ENCODE results near the gene RAB40C. TPM values are rescaled to one million over a fixed set of nuclear protein-coding genes. Genes with fewer than 3 reads are reported as not detected.

The RAB40C gene
- total and polyA plus RNA-seq, 4 donors, result 25.1 to 58.9 (median 43.9) TPM

DNA sequence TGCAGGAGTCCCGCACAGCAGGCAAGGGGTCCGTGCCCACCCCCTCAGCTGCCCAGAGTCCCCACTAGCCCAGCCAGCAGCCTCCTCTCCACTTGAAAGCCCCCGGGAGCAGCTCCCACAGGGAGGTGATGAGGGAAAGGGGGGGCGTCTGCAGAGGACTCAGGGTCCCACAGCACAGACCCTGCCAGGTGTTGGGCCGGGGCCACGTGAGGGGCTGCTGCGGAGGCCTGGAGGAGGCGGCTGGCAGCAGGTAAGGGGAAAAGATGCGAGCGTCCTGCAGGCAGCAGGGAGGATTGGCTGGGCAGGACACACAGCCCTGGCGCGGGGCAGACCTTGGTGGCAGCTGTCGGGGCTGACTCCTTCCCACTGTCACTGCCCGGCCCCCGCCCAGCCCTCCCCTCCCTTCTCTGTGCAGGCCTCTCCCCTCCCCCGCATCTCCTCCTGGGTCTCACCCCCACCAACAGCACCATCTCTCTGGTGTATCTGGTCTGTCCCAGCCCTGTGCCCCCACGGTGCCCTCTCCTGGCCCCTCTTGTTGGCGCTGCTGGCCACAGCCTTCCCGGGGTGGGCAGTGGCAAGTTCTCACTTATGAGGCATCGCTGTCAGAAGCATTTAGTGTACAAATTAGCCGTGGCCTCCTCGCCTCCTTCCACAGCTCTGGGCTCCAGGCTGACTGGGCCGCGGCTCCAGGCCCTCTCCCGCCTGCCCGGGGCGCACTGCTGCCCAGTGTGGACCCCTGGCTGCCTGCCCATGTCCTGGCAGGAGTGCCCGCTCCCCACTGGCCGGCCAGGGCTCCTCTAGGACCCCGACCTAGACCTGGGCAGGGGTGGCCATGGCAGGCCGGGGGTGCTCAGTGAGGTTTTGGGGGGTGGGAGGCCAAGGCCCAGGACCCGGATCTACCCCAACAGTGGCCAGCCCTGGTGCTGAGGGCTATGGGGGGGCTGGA, 34.1 kb upstream of the RAB40C start:
- ATAC-seq (ENCODE audit: insufficient read depth, low FRiP score), result no peak
- no peaks in the 10 kb centered on the region for H3K9me3 ChIP-seq (ENCODE audit: control insufficient read depth in 4 of 4, insufficient read depth in 3 of 4, low read length in 3 of 4)
- H3K4me1 ChIP-seq (ENCODE audit: control insufficient read depth in 5 of 5, insufficient read depth in 5 of 5, low read length in 5 of 5), result peaks cover 0 to 7% (median 0%) of the 10 kb centered on the region in 5 donors
- no peak for DNase-seq
- TF ChIP-seq, protein P1, sequence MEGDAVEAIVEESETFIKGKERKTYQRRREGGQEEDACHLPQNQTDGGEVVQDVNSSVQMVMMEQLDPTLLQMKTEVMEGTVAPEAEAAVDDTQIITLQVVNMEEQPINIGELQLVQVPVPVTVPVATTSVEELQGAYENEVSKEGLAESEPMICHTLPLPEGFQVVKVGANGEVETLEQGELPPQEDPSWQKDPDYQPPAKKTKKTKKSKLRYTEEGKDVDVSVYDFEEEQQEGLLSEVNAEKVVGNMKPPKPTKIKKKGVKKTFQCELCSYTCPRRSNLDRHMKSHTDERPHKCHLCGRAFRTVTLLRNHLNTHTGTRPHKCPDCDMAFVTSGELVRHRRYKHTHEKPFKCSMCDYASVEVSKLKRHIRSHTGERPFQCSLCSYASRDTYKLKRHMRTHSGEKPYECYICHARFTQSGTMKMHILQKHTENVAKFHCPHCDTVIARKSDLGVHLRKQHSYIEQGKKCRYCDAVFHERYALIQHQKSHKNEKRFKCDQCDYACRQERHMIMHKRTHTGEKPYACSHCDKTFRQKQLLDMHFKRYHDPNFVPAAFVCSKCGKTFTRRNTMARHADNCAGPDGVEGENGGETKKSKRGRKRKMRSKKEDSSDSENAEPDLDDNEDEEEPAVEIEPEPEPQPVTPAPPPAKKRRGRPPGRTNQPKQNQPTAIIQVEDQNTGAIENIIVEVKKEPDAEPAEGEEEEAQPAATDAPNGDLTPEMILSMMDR (IDR thresholded peaks at IDR 0.05; ENCODE audit: control extremely low read depth, extremely low read depth), result no peak
- peaks cover 0 to 34% (median 2%) of the 10 kb centered on the region in 4 donors for H3K36me3 ChIP-seq (ENCODE audit: control insufficient read depth in 4 of 4, insufficient read depth in 4 of 4, low read length in 4 of 4)
- 81 to 86% methylated on average over 29 to 32 of the region's 32 CpGs for WGBS, 2 donors
- H3K27ac ChIP-seq (ENCODE audit: low read depth in 1 of 2, low read length in 1 of 2), result no peak overlapping the region
- no peak overlapping the region for H3K9ac ChIP-seq (ENCODE audit: insufficient read depth in 1 of 2, low read length in 2 of 2)
- H3K4me3 ChIP-seq, result no peak overlapping the region
- H3K27me3 ChIP-seq (ENCODE audit: control insufficient read depth in 3 of 3, insufficient read depth in 3 of 3, low read length in 2 of 3), result peaks cover 0 to 21% (median 5%) of the 10 kb centered on the region in 3 donors

DNA sequence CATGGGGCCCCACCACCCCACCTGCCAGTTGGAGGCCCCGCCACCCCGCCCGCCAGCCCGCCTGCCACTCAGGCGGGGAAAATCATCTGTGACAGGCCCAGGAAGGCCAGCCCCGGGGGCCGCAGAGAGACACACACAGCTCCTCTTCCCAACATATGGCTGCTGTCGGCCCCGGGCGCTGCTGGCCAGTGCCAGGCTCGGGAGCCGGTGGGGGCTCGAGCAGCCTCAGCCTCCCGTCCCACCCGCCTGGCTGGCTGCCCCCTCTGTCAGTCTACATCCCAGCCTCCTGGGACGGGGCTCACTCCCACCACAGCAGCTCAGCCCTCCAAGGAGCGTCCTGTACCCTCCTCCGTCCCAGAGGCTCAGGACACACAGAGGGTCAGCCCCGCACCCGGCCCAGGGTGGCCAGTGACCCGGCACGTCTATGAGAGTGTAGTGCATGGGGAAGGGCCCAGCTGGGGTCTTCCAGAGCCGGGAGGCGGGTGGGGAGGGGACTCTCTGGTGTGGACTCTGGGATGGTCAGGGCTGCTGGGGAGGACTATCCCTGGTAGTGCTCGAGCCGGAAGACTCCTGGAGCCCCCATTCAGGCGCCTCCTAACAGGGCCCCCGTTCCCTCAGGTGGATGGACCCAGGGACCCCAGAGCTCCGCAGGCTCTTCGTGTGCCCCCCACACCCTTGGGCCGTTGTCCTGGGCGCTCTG, 33.2 kb upstream of the RAB40C start:
- 81 to 92% methylated on average over 29 to 32 of the region's 32 CpGs for WGBS, 2 donors
- DNase-seq, result no peak
- peaks cover 0 to 27% (median 2%) of the 10 kb centered on the region in 4 donors for H3K36me3 ChIP-seq (ENCODE audit: control insufficient read depth in 4 of 4, insufficient read depth in 4 of 4, low read length in 4 of 4)

DNA sequence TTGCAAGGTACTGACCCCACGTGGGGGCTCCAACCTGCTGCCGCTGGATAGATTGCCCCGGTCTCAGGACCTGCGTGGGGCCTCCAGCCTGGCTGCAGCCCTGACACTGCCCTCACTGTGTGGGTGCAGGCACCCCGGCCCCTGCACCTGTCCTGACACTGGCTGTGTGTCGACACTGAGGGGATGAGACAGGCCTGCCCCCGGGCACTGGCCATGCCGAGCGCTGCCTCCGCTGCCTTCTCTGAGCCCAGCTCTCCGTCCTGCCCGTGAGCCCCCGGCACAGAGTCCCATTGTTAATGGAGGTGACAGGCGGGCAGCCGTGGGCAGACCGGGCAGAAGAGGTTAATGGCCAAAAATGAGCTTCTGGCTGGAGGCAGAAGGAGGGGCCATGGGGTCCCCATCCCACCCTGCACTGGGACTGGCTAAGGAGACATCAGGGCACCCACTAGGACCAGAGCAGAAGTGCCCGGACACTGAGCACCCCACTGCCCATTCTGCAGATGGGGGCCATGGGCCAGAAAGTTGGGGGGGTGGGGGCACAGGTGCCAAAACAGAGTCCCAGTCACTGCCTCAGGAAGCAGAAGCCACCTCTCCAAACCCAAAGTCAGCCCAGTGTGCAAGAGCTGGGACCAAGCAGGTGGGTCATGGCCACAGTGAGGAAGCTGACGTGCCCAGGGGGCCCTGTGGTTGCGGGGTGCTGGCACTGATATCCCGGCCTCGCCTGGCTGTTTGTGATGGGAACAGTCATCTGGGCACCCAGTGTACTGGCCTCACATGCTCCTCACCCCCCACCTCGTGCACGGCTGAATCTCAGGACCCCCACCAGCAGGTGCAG, 32.2 kb upstream of the RAB40C start:
- ATAC-seq (ENCODE audit: insufficient read depth, low FRiP score) (no peak), DNase-seq (no peak)
- 78% methylated on average over 23 of the region's 23 CpGs for WGBS, 2 donors
- H3K4me3 ChIP-seq, result no peak overlapping the region
- no peak overlapping the region for H3K9ac ChIP-seq (ENCODE audit: insufficient read depth in 1 of 2, low read length in 2 of 2)
- no peak overlapping the region for H3K27ac ChIP-seq (ENCODE audit: low read depth in 1 of 2, low read length in 1 of 2)
- peaks cover 0 to 39% (median 14%) of the 10 kb centered on the region in 3 donors for H3K27me3 ChIP-seq (ENCODE audit: control insufficient read depth in 3 of 3, insufficient read depth in 3 of 3, low read length in 2 of 3)
- peaks cover 0 to 4% (median 0%) of the 10 kb centered on the region in 4 donors for H3K9me3 ChIP-seq (ENCODE audit: control insufficient read depth in 4 of 4, insufficient read depth in 3 of 4, low read length in 3 of 4)
- TF ChIP-seq, protein P1 (IDR thresholded peaks at IDR 0.05; ENCODE audit: control extremely low read depth, extremely low read depth), result no peak
- peaks cover 0 to 7% (median 0%) of the 10 kb centered on the region in 5 donors for H3K4me1 ChIP-seq (ENCODE audit: control insufficient read depth in 5 of 5, insufficient read depth in 5 of 5, low read length in 5 of 5)
- peaks cover 0 to 18% (median 0%) of the 10 kb centered on the region in 4 donors for H3K36me3 ChIP-seq (ENCODE audit: control insufficient read depth in 4 of 4, insufficient read depth in 4 of 4, low read length in 4 of 4)

More for the DNA sequence above, 33.2 kb upstream of the RAB40C start:
- TF ChIP-seq, protein P1 (IDR thresholded peaks at IDR 0.05; ENCODE audit: control extremely low read depth, extremely low read depth), result no peak
- H3K9ac ChIP-seq (ENCODE audit: insufficient read depth in 1 of 2, low read length in 2 of 2), result no peak overlapping the region
- no peak overlapping the region for H3K4me3 ChIP-seq
- no peak overlapping the region for H3K27ac ChIP-seq (ENCODE audit: low read depth in 1 of 2, low read length in 1 of 2)
- H3K27me3 ChIP-seq (ENCODE audit: control insufficient read depth in 3 of 3, insufficient read depth in 3 of 3, low read length in 2 of 3), result peaks cover 0 to 29% (median 9%) of the 10 kb centered on the region in 3 donors
- no peak for ATAC-seq (ENCODE audit: insufficient read depth, low FRiP score)
- peaks cover 0 to 7% (median 0%) of the 10 kb centered on the region in 5 donors for H3K4me1 ChIP-seq (ENCODE audit: control insufficient read depth in 5 of 5, insufficient read depth in 5 of 5, low read length in 5 of 5)
- H3K9me3 ChIP-seq (ENCODE audit: control insufficient read depth in 4 of 4, insufficient read depth in 3 of 4, low read length in 3 of 4), result no peaks in the 10 kb centered on the region

Data from lung (tissue), 12 donors.